ENCODE measurements around the gene DMXL2. TPM values are rescaled to one million over a fixed set of nuclear protein-coding genes. Genes with fewer than 3 reads are reported as not detected.

The DMXL2 gene
- total and polyA plus RNA-seq, 9 of the 15 experiments (the other 6 are each of a cell fraction or from before 2014, with no cell fraction given): 9.3 to 57.7 (median 30.7) TPM

DNA sequence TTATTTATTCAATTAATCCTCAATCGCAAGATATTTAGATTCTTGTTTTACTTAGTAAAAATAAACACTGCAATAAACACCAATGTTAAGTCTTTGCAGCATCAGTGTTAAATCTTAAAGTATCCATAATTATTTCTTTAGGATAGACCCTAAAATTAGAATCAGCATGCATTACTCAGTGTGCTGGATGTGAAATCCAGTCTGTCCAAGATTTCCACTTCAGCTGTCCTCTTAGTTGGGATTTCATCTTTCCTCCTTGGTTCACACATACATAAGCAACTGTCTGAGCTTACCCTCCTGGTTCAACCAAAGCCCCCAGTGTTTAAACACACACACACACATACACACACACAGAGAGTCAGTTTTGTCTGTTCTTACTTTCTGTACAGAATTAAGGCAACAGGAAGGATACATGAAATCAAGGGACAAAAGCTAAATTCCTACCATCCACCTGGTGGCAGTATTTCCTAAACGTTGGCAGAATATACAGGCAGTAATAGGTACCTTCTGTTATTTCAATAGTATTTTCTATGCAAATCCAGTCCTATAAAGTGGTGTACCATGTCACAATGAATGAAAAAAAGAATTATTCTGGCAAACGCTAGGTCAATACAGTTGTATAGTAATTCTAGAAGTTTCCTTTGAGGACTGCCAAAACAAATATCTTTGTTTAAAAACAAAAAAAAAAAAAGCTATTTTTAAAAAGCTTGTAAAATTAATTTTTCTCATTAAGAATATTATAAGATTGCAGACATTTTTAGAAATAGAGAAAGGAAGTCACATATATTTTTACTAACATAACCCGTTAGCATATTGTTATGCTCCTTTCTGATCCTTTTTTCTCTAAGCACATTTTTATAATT, 27.3 kb upstream of the DMXL2 start:
- Histone ChIP-seq H3K27ac (ENCODE audit: extremely low read depth, low read depth, low read length) (no peak overlapping the region), H3K9ac (ENCODE audit: insufficient read depth in 1 of 2, low read depth in 2 of 2, low read length in 2 of 2) (no peak overlapping the region; a peak in 1 of 4 replicates), H3K9me3 (replicated peaks; ENCODE audit: control insufficient read depth, insufficient read depth, low read depth, low read length) (no peaks in the 10 kb centered on the region), H3K4me2 (ENCODE audit: insufficient read depth, low read length) (no peak overlapping the region), H3K79me2 (ENCODE audit: control insufficient read depth, insufficient read depth, low read length) (no peaks in the 10 kb centered on the region), H2AFZ (ENCODE audit: low read depth, low read length) (peak overlapping the region; percentile 64), H4K20me1 (replicated peaks; ENCODE audit: control insufficient read depth, insufficient read depth, low read length) (no peaks in the 10 kb centered on the region), H3K4me3 (no peak overlapping the region), H3K36me3 (ENCODE audit: control insufficient read depth, insufficient read depth, low read length) (no peaks in the 10 kb centered on the region), H3K27me3 (ENCODE audit: control insufficient read depth in 2 of 2, insufficient read depth in 2 of 2, low read length in 2 of 2) (no peaks in the 10 kb centered on the region), H3K4me1 (replicated peaks in 1 of 2; ENCODE audit: control insufficient read depth in 2 of 2, insufficient read depth in 2 of 2, low read length in 2 of 2) (peaks cover 18 to 40% of the 10 kb centered on the region in 2 experiments), H3K9me1 (ENCODE audit: control insufficient read depth, insufficient read depth, low read length) (no peaks in the 10 kb centered on the region)
- POLR2A ChIA-PET: interaction anchor here (0.6 to 1.3 kb wide), 6 partner anchors 9 to 1962 kb away, joined by 3 to 12 read pairs (median 4); no protein-coding TSS in a partner anchor
- in situ Hi-C loops (cut with MboI) (loop anchor here (5.0 kb wide), 1 partner anchor 122 kb away; no protein-coding TSS in a partner anchor), intact Hi-C loops (cut with micrococcal nuclease) (loop anchor here (1.0 to 5.0 kb wide), 4 partner anchors 37 to 248 kb away; no protein-coding TSS in a partner anchor)
- CTCF ChIA-PET (ENCODE audit: low intra/inter-chr PET ratio): interaction anchor here (0.7 to 5.0 kb wide), 3 partner anchors 76 to 686 kb away, joined by 3 to 106 read pairs (median 3); no protein-coding TSS in a partner anchor
- 25% methylated on average over 4 of the region's 4 CpGs for WGBS (ENCODE audit: insufficient coverage, low coverage, missing lambda C conversion rate)
- FAIRE-seq (peak; percentile 81), DNase-seq (ENCODE audit: extremely low read depth in 1 of 4, low spot score in 3 of 4) (peak; percentile 47 to 88 (median 56)), ATAC-seq (peak; percentile 74)
- no TSS peak for BruUV-seq (replicated peaks)
- TF ChIP-seq KAT8 (IDR thresholded peaks at IDR 0.05; ENCODE audit: low read depth): no peak
- TF ChIP-seq, protein P1, sequence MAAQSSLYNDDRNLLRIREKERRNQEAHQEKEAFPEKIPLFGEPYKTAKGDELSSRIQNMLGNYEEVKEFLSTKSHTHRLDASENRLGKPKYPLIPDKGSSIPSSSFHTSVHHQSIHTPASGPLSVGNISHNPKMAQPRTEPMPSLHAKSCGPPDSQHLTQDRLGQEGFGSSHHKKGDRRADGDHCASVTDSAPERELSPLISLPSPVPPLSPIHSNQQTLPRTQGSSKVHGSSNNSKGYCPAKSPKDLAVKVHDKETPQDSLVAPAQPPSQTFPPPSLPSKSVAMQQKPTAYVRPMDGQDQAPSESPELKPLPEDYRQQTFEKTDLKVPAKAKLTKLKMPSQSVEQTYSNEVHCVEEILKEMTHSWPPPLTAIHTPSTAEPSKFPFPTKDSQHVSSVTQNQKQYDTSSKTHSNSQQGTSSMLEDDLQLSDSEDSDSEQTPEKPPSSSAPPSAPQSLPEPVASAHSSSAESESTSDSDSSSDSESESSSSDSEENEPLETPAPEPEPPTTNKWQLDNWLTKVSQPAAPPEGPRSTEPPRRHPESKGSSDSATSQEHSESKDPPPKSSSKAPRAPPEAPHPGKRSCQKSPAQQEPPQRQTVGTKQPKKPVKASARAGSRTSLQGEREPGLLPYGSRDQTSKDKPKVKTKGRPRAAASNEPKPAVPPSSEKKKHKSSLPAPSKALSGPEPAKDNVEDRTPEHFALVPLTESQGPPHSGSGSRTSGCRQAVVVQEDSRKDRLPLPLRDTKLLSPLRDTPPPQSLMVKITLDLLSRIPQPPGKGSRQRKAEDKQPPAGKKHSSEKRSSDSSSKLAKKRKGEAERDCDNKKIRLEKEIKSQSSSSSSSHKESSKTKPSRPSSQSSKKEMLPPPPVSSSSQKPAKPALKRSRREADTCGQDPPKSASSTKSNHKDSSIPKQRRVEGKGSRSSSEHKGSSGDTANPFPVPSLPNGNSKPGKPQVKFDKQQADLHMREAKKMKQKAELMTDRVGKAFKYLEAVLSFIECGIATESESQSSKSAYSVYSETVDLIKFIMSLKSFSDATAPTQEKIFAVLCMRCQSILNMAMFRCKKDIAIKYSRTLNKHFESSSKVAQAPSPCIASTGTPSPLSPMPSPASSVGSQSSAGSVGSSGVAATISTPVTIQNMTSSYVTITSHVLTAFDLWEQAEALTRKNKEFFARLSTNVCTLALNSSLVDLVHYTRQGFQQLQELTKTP (IDR thresholded peaks at IDR 0.05; ENCODE audit: low read depth in 1 of 2, partially characterized antibody in 2 of 2): peak in 1 of 2 experiments; percentile 30
- TF ChIP-seq, protein P2, sequence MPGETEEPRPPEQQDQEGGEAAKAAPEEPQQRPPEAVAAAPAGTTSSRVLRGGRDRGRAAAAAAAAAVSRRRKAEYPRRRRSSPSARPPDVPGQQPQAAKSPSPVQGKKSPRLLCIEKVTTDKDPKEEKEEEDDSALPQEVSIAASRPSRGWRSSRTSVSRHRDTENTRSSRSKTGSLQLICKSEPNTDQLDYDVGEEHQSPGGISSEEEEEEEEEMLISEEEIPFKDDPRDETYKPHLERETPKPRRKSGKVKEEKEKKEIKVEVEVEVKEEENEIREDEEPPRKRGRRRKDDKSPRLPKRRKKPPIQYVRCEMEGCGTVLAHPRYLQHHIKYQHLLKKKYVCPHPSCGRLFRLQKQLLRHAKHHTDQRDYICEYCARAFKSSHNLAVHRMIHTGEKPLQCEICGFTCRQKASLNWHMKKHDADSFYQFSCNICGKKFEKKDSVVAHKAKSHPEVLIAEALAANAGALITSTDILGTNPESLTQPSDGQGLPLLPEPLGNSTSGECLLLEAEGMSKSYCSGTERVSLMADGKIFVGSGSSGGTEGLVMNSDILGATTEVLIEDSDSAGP (CRISPR knock-in tag; IDR thresholded peaks at IDR 0.05): no peak
- no peak for TF ChIP-seq CREBBP (IDR thresholded peaks at IDR 0.05; ENCODE audit: low read depth, low read length)
- TF ChIP-seq, protein P3, sequence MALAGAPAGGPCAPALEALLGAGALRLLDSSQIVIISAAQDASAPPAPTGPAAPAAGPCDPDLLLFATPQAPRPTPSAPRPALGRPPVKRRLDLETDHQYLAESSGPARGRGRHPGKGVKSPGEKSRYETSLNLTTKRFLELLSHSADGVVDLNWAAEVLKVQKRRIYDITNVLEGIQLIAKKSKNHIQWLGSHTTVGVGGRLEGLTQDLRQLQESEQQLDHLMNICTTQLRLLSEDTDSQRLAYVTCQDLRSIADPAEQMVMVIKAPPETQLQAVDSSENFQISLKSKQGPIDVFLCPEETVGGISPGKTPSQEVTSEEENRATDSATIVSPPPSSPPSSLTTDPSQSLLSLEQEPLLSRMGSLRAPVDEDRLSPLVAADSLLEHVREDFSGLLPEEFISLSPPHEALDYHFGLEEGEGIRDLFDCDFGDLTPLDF (CRISPR knock-in tag; IDR thresholded peaks at IDR 0.05): no peak
- no peak for TF ChIP-seq ZC3H11A (IDR thresholded peaks at IDR 0.05; ENCODE audit: low read depth, low read length)
- no peak for TF ChIP-seq ZC3H8 (IDR thresholded peaks at IDR 0.05)
- no peak for TF ChIP-seq MTA2 (IDR thresholded peaks at IDR 0.05; ENCODE audit: low read depth)
- no peak for TF ChIP-seq TAF7 (tag; IDR thresholded peaks at IDR 0.05)
- no peak for TF ChIP-seq GABPB2 (CRISPR knock-in tag; conservative IDR thresholded peaks at IDR 0.05)
- no peak for TF ChIP-seq TRIM24 (IDR thresholded peaks at IDR 0.05)
- no peak for TF ChIP-seq ZNF561 (CRISPR knock-in tag; conservative IDR thresholded peaks at IDR 0.05)
- TF ChIP-seq, protein P4, sequence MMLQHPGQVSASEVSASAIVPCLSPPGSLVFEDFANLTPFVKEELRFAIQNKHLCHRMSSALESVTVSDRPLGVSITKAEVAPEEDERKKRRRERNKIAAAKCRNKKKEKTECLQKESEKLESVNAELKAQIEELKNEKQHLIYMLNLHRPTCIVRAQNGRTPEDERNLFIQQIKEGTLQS (IDR thresholded peaks at IDR 0.05): no peak
- TF ChIP-seq, protein P4 (CRISPR knock-in tag; conservative IDR thresholded peaks at IDR 0.05): no peak
